Nephron (organoid): ENCODE measurements around the gene NHLRC4.

ENCODE experiments used
- H3K27ac Mint-ChIP-seq, 3 experiments: 2 replicates each; pipeline ENCODE4 v1.8.0; 2020; ENCODE audit warnings: mixed read lengths in 3 of 3, mild to moderate bottlenecking in 2 of 3, moderate library complexity in 1 of 3
- H3K27me3 Mint-ChIP-seq: 2 replicates; pipeline ENCODE4 v1.8.0; 2021; ENCODE audit warnings: low read depth, mild to moderate bottlenecking, moderate library complexity, mixed read lengths
- H3K36me3 Mint-ChIP-seq: 2 replicates; pipeline ENCODE4 v1.8.0; 2020; ENCODE audit warnings: low read depth, mixed read lengths
- H3K4me1 Mint-ChIP-seq: 2 replicates; pipeline ENCODE4 v1.8.0; 2020; ENCODE audit warnings: mixed read lengths
- H3K4me3 Mint-ChIP-seq, 3 experiments: 2 replicates each; pipeline ENCODE4 v1.8.0; 2020; ENCODE audit warnings: mild to moderate bottlenecking in 3 of 3, mixed read lengths in 3 of 3, moderate library complexity in 2 of 3
- H3K9me3 Mint-ChIP-seq: 2 replicates; pipeline ENCODE4 v1.8.0; 2020; ENCODE audit warnings: mixed read lengths
- TF ChIP-seq, protein P1 (sequence below), 3 experiments: fragments of 200-600 bp; sonication (generic); IDR thresholded peaks; one replicate each; pipeline ENCODE4 v1.5.0; 2021; ENCODE audit warnings: antibody characterized with exemption in 3 of 3; ENCODE audit not compliant: unreplicated experiment in 3 of 3

The NHLRC4 gene

DNA sequence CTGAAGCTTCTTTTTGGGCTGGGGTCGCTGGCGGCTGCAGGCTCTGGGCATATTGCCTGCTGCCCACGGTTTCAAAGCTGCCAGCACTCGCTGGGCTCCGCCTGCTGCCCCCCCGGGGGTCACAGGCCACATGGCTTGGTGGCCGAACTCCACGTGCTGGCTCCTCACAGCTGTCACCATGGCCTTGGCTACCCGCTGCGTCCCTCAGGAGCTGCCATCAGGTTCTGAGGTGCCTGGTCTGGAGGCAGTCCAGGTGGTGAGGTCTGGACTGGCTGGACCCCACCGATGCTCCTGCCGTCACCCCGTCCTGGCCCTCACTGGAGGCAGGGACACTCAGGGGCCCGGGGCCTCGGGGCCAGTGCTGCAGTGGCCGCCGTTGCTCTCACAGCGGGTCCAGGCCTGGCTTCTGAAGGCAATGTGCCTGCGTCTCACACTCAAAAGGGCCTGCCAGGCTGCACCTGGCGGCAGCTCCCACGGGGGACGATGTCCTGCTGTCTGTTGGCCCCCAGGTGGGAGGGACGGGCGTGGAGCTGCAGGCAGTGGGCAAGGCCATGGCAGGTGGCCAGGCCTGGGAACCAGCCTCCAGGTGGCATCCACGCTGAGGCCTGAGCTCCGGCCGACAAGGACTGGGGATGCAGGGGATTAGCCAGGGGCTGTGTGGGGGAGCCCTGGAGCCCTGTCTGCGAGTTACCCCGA, 26.0 kb upstream of the NHLRC4 start:
- no peak overlapping the region for H3K4me3 Mint-ChIP-seq
- no peaks in the 10 kb centered on the region for H3K9me3 Mint-ChIP-seq
- H3K27ac Mint-ChIP-seq = no peak overlapping the region
- H3K36me3 Mint-ChIP-seq = peaks cover 3% of the 10 kb centered on the region
- TF ChIP-seq, protein P1, sequence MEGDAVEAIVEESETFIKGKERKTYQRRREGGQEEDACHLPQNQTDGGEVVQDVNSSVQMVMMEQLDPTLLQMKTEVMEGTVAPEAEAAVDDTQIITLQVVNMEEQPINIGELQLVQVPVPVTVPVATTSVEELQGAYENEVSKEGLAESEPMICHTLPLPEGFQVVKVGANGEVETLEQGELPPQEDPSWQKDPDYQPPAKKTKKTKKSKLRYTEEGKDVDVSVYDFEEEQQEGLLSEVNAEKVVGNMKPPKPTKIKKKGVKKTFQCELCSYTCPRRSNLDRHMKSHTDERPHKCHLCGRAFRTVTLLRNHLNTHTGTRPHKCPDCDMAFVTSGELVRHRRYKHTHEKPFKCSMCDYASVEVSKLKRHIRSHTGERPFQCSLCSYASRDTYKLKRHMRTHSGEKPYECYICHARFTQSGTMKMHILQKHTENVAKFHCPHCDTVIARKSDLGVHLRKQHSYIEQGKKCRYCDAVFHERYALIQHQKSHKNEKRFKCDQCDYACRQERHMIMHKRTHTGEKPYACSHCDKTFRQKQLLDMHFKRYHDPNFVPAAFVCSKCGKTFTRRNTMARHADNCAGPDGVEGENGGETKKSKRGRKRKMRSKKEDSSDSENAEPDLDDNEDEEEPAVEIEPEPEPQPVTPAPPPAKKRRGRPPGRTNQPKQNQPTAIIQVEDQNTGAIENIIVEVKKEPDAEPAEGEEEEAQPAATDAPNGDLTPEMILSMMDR (IDR thresholded peaks at IDR 0.05; ENCODE audit: unreplicated experiment in 3 of 3) = no peak
- H3K4me1 Mint-ChIP-seq = no peaks in the 10 kb centered on the region
- H3K27me3 Mint-ChIP-seq = no peaks in the 10 kb centered on the region

DNA sequence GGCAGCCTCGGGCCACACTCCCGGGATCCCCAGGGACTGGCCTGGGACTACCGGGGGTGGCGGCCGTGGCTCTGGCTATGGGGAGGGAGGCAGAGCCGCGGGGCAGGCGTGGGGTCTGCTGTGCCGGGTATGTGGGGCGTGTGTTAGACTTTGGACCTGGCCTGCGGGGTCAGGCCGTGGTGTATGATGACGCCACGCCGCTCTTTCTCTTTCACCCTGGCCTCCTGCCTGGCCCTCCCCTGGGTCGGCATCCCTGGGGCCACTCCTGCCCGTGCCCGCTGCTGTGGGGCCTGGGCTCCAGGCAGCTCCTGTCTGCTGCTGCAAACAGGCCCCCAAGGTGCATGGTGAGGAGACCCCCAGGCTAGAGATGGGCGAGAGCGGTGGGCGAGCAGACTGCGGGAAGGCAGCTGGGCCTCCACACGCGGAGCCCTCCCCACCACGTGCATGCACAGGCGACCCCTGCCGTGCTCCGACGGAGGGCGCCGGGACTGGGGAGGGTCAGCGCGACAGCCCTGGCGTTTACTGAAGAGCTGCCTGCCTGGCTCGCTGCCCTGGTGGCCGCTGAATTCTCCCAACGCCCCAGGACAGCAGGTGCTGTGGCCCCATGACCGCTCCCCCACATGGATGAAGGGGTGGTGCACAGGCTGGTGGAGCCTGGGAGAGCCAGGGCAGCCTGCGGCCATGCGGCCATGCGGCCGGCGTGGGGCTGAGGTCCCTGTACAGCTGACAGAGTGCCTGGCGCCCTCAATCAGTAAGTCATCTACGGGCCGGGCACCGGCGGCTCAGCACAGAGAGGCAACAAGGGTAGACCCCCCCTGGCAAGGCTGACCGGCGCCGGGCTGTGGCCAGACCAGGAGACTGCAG, 23.3 kb upstream of the NHLRC4 start:
- TF ChIP-seq, protein P1 (IDR thresholded peaks at IDR 0.05; ENCODE audit: unreplicated experiment in 3 of 3) = no peak
- Mint-ChIP-seq H3K27ac (peak overlapping the region in 1 of 3 experiments; percentile 17), H3K36me3 (no peaks in the 10 kb centered on the region), H3K4me1 (no peaks in the 10 kb centered on the region), H3K4me3 (no peak overlapping the region), H3K27me3 (no peaks in the 10 kb centered on the region), H3K9me3 (no peaks in the 10 kb centered on the region)

DNA sequence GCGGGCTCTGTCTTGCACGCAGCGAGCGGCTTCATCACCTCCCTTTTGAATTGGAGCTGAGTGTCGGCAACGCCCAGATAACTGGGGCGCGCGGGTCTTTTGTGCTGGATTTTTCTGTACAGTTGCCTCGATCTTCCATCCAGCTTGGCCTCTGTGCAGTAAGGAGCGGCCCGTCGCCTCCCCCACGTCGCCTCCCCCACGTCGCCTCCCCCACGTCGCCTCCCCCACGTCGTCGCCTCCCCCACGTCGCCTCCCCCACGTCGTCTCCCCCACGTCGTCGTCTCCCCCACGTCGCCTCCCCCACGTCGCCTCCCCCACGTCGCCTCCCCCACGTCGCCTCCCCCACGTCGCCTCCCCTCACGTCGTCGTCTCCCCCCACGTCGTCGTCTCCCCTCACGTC, 22.3 kb upstream of the NHLRC4 start:
- H3K4me3 Mint-ChIP-seq = no peak overlapping the region
- no peak overlapping the region for H3K27ac Mint-ChIP-seq
- no peaks in the 10 kb centered on the region for H3K27me3 Mint-ChIP-seq
- no peaks in the 10 kb centered on the region for H3K9me3 Mint-ChIP-seq
- H3K36me3 Mint-ChIP-seq = no peaks in the 10 kb centered on the region
- TF ChIP-seq, protein P1 (IDR thresholded peaks at IDR 0.05; ENCODE audit: unreplicated experiment in 3 of 3) = no peak
- no peaks in the 10 kb centered on the region for H3K4me1 Mint-ChIP-seq

DNA sequence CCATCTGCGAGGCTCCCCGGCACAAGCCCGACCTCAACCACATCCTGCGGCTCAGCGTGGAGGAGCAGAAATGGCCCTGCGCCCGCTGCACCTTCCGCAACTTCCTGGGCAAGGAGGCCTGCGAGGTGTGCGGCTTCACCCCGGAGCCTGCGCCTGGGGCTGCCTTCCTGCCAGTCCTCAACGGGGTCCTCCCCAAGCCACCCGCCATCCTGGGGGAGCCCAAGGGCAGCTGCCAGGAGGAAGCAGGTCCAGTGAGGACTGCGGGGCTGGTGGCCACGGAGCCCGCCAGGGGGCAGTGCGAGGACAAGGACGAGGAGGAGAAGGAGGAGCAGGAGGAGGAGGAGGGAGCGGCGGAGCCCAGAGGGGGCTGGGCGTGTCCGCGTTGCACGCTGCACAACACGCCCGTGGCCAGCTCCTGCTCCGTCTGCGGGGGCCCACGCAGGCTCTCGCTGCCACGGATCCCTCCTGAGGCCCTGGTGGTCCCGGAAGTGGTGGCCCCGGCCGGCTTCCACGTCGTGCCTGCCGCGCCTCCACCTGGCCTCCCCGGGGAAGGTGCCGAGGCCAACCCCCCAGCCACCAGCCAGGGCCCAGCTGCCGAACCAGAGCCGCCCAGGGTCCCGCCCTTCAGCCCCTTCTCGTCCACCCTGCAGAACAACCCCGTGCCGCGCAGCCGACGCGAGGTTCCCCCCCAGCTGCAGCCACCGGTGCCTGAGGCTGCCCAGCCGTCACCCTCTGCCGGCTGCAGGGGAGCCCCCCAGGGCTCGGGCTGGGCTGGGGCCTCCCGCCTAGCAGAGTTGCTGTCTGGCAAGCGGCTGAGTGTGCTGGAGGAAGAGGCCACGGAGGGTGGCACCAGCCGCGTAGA, 19.7 kb upstream of the NHLRC4 start:
- H3K27me3 Mint-ChIP-seq = no peaks in the 10 kb centered on the region
- no peaks in the 10 kb centered on the region for H3K9me3 Mint-ChIP-seq
- no peaks in the 10 kb centered on the region for H3K36me3 Mint-ChIP-seq
- TF ChIP-seq, protein P1 (IDR thresholded peaks at IDR 0.05; ENCODE audit: unreplicated experiment in 3 of 3) = peak; percentile 39 to 52 (median 40)
- H3K27ac Mint-ChIP-seq = no peak overlapping the region
- no peaks in the 10 kb centered on the region for H3K4me1 Mint-ChIP-seq
- H3K4me3 Mint-ChIP-seq = no peak overlapping the region

DNA sequence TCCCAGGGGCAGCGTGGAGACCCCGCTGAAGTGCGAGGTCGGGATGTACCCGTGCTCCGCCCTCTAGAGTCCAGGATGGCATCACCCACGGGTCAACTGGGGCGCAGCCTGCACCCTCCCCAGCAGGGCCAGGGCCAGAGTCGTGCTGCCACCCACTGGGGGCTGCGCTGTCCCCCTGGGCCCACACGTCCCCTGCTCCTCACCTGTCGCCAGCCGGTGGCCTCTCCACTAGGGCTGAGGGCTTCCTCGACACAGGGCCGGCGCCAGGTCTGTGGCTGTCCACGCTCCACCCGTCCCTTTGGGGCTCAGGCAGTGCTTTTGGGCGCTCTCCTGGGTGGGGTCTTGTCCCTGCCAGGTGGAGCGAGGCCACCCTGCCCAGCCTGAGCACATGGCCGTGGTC, 18.2 kb upstream of the NHLRC4 start:
- Mint-ChIP-seq H3K4me3 (no peak overlapping the region), H3K9me3 (no peaks in the 10 kb centered on the region), H3K36me3 (no peaks in the 10 kb centered on the region), H3K27ac (no peak overlapping the region), H3K4me1 (no peaks in the 10 kb centered on the region), H3K27me3 (no peaks in the 10 kb centered on the region)
- TF ChIP-seq, protein P1 (IDR thresholded peaks at IDR 0.05; ENCODE audit: unreplicated experiment in 3 of 3) = no peak
